GM23338 (cell line): Measurements from ENCODE around the gene CIPC. TPM values are rescaled to one million over a fixed set of nuclear protein-coding genes. Genes with fewer than 3 reads are reported as not detected.

Experiments used
- ATAC-seq: fragments of 200-7000 bp; cut with Tn5 transposase; 3 replicates; pipeline ENCODE4 v1.9.1; 2020
- DNase-seq: peaks from one replicate; pipeline ENCODE4 v3.0.0-alpha.2; 2015; ENCODE audit warnings: low spot score
- H2AFZ ChIP-seq: fragments of 200-600 bp; sonication (generic); 2 replicates; pipeline ENCODE4 v1.8.0; 2016; ENCODE audit warnings: antibody characterized with exemption, mild to moderate bottlenecking, moderate library complexity
- H3F3A ChIP-seq: fragments of 200-600 bp; sonication (generic); replicated peaks from 2 replicates; pipeline ENCODE4 v1.8.0; 2017; ENCODE audit warnings: antibody characterized with exemption, mixed run types, low read depth
- H3K27ac ChIP-seq: fragments of 200-600 bp; sonication (generic); 2 replicates; pipeline ENCODE4 v1.6.1; 2016; ENCODE audit warnings: low read depth
- H3K27me3 ChIP-seq: fragments of 200-600 bp; sonication (generic); 2 replicates; pipeline ENCODE4 v1.8.0; 2016; ENCODE audit warnings: mild to moderate bottlenecking, mixed run types, moderate library complexity; ENCODE audit not compliant: insufficient read depth
- H3K36me3 ChIP-seq: fragments of 200-600 bp; sonication (generic); 2 replicates; pipeline ENCODE4 v1.8.0; 2016; ENCODE audit warnings: mild to moderate bottlenecking; ENCODE audit not compliant: insufficient read depth
- H3K4me1 ChIP-seq: fragments of 200-600 bp; sonication (generic); 2 replicates; pipeline ENCODE4 v1.8.0; 2016; ENCODE audit warnings: mild to moderate bottlenecking, moderate library complexity; ENCODE audit not compliant: insufficient read depth
- H3K4me2 ChIP-seq: fragments of 200-600 bp; sonication (generic); 2 replicates; pipeline ENCODE4 v1.7.1; 2017; ENCODE audit warnings: mixed run types
- H3K4me3 ChIP-seq: fragments of 200-600 bp; sonication (generic); 2 replicates; pipeline ENCODE4 v1.6.1; 2016; ENCODE audit warnings: mixed run types
- H3K79me2 ChIP-seq: fragments of 200-600 bp; sonication (generic); replicated peaks from 2 replicates; pipeline ENCODE4 v1.8.0; 2017; ENCODE audit warnings: mild to moderate bottlenecking; ENCODE audit not compliant: insufficient read depth
- H3K9me2 ChIP-seq: fragments of 200-600 bp; sonication (generic); 2 replicates; pipeline ENCODE4 v1.8.0; 2017; ENCODE audit not compliant: insufficient read depth
- H4K20me1 ChIP-seq: fragments of 200-600 bp; sonication (generic); replicated peaks from 2 replicates; pipeline ENCODE4 v1.8.0; 2017; ENCODE audit warnings: mild to moderate bottlenecking; ENCODE audit not compliant: insufficient read depth
- H3K27ac Mint-ChIP-seq: 2 replicates; pipeline ENCODE4 v1.8.0; 2020; ENCODE audit warnings: inconsistent platforms, mild to moderate bottlenecking, moderate library complexity, mixed read lengths
- H3K27me3 Mint-ChIP-seq: 3 replicates; pipeline ENCODE4 v1.8.0; 2022; ENCODE audit warnings: low read depth, mild to moderate bottlenecking, moderate library complexity, mixed read lengths, inconsistent platforms; ENCODE audit not compliant: insufficient read depth, poor library complexity
- H3K36me3 Mint-ChIP-seq: 3 replicates; pipeline ENCODE4 v1.8.0; 2021; ENCODE audit warnings: low read depth, mild to moderate bottlenecking, inconsistent platforms, moderate library complexity, mixed read lengths
- H3K4me1 Mint-ChIP-seq: 3 replicates; pipeline ENCODE4 v1.8.0; 2020; ENCODE audit warnings: mild to moderate bottlenecking, inconsistent platforms, mixed read lengths
- H3K4me3 Mint-ChIP-seq: 3 replicates; pipeline ENCODE4 v1.8.0; 2021; ENCODE audit warnings: moderate library complexity, mild to moderate bottlenecking, inconsistent platforms, mixed read lengths
- H3K9me3 Mint-ChIP-seq: 3 replicates; pipeline ENCODE4 v1.8.0; 2020; ENCODE audit warnings: moderate library complexity, mild to moderate bottlenecking, inconsistent platforms, mixed read lengths
- CREB1 ChIP-seq: fragments of 250-450 bp; sonication (Bioruptor Pico); IDR thresholded peaks from 2 replicates; pipeline ENCODE4 v1.5.0; 2020; ENCODE audit warnings: low read depth, mild to moderate bottlenecking, moderate library complexity
- EZH2 ChIP-seq: fragments of 200-600 bp; sonication (generic); IDR thresholded peaks from one replicate; pipeline ENCODE4 v1.8.0; 2017; ENCODE audit warnings: antibody characterized with exemption, mild to moderate bottlenecking, low read depth; ENCODE audit not compliant: unreplicated experiment
- JUNB ChIP-seq: IDR thresholded peaks from one replicate; pipeline ENCODE4 v1.6.1; 2016; ENCODE audit warnings: antibody characterized with exemption; ENCODE audit not compliant: unreplicated experiment
- NANOG ChIP-seq: IDR thresholded peaks from 2 replicates; pipeline ENCODE4 v1.6.1; 2016; ENCODE audit warnings: antibody characterized with exemption, borderline replicate concordance
- POLR2AphosphoS5 ChIP-seq: IDR thresholded peaks from 2 replicates; pipeline ENCODE4 v1.6.1; 2016; ENCODE audit warnings: antibody characterized with exemption, low read depth
- STAT1 ChIP-seq: IDR thresholded peaks from one replicate; pipeline ENCODE4 v1.6.1; 2016; ENCODE audit warnings: antibody characterized with exemption; ENCODE audit not compliant: unreplicated experiment
- ZNF114 ChIP-seq: fragments of 250-450 bp; sonication (Bioruptor Pico); IDR thresholded peaks from 2 replicates; pipeline ENCODE4 v1.5.0; 2020; ENCODE audit warnings: mild to moderate bottlenecking, moderate library complexity
- ZNF331 ChIP-seq: fragments of 250-450 bp; sonication (Bioruptor Pico); IDR thresholded peaks from 2 replicates; pipeline ENCODE4 v1.5.0; 2020; ENCODE audit warnings: low read depth, mild to moderate bottlenecking, moderate library complexity
- long read RNA-seq: library from polyadenylated mRNA; unstranded; transcript quantifications from one replicate; pipeline ENCODE4 v2.0.0, GENCODE V29; 2020; ENCODE audit not compliant: unreplicated experiment
- polyA plus RNA-seq: library from polyadenylated mRNA; unstranded; fragments of >200 nt; fragmentation: Nextera tagmentation; extraction: Ambion mirVana; gene quantifications from 2 replicates; pipeline ENCODE4 v1.2.1, GENCODE V29; 2016
- total RNA-seq: library from RNA; depleted of rRNA; stranded (reverse); fragments of >200 nt; shearing (Covaris generic); gene quantifications from 2 replicates; pipeline ENCODE4 v1.2.3, GENCODE V29; 2014; rRNA removed
- TF ChIP-seq, protein P1 (sequence below): IDR thresholded peaks from one replicate; pipeline ENCODE4 v1.6.1; 2018; ENCODE audit warnings: antibody characterized with exemption; ENCODE audit not compliant: unreplicated experiment
- TF ChIP-seq, protein P2 (sequence below): IDR thresholded peaks from 2 replicates; pipeline ENCODE4 v1.6.1; 2016; ENCODE audit warnings: antibody characterized with exemption
- TF ChIP-seq, protein P3 (sequence below), 2 experiments: fragments of 200-600 bp in 1 of 2; sonication (generic) in 1 of 2; conservative IDR thresholded peaks; 2 replicates each; pipeline versions ENCODE4 v1.5.1 to v1.6.1; 2016 to 2017; ENCODE audit warnings: antibody characterized with exemption in 2 of 2, low read depth in 2 of 2, mild to moderate bottlenecking in 2 of 2, moderate library complexity in 1 of 2

The CIPC gene, protein sequence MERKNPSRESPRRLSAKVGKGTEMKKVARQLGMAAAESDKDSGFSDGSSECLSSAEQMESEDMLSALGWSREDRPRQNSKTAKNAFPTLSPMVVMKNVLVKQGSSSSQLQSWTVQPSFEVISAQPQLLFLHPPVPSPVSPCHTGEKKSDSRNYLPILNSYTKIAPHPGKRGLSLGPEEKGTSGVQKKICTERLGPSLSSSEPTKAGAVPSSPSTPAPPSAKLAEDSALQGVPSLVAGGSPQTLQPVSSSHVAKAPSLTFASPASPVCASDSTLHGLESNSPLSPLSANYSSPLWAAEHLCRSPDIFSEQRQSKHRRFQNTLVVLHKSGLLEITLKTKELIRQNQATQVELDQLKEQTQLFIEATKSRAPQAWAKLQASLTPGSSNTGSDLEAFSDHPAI
- total RNA-seq = 33.7 and 36.9 TPM in 2 replicates
- polyA plus RNA-seq = 7.3 and 8.1 TPM in 2 replicates
- long read RNA-seq, full-length matches to known transcripts = 3 of 3 reads
- long read RNA-seq, partial matches to known transcripts = 0 of 3 reads
- long read RNA-seq, other reads (novel, unspliced or antisense) = 0 of 3 reads

DNA sequence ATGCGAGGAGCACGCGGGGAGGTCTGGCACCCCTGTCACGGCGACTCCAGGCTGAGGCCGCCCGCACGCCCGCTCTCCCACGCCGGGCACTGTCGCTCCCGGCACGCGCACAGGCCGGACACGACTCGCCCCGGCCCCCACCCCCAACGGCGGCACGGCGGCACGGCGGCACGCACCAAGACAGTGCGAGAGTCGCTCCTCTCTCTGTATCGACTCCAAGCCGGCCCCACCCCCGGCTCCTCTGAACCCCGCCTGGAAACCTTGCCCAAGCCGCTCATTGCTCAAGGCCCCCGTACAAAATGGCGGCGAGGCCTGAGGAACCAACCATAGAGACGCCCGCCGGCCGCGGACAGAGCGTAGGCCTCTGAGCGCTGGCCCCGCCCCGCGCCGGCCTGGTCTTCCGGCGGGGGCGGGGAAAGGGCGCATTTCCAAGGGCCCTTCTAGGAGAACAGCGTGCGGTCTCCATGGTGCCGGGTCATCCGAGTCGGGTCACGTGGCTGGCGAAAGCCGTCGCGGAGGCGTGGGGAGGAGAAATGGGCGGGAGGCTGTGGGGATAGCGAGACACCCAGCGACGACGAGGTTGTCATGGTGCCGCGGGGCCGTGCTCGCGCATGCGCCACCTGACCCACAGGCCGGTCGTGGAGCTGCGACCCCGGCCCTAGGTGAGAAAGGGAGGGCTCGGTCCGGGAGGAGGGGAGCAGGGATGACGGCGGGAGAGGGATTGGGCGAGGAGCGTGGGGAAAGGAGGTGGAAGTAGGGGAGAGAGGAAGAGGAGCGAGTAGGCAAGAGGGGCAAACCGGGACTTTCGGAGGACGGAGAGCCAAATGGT, at the start of gene CIPC:
Gene CIPC (plus strand): TSS at position 559 of the 829 bp plus-strand sequence. CDS start 7,451 bp downstream, outside the sequence.
- no peaks in the 10 kb centered on the region for H3K9me2 ChIP-seq
- H3K4me3 ChIP-seq = peak within 1 kb of the TSS; percentile 85
- H3K4me2 ChIP-seq = peak within 1 kb of the TSS; percentile 91
- no peaks in the 10 kb centered on the region for H3K36me3 ChIP-seq
- H3K27ac Mint-ChIP-seq = peak within 1 kb of the TSS; percentile 94
- H3K4me1 Mint-ChIP-seq = peaks cover 37% of the 10 kb centered on the region
- ATAC-seq (peak; percentile 88), DNase-seq (peak; percentile 99)
- H3K4me1 ChIP-seq = peaks cover 27% of the 10 kb centered on the region
- no peaks in the 10 kb centered on the region; the same call in 2 of the 3 replicates for H3K9me3 Mint-ChIP-seq
- no peaks in the 10 kb centered on the region for H3K27me3 ChIP-seq
- peak within 1 kb of the TSS; percentile 88 for H3K27ac ChIP-seq
- peak within 1 kb of the TSS; percentile 61 for H2AFZ ChIP-seq
- H3K36me3 Mint-ChIP-seq = no peaks in the 10 kb centered on the region
- peaks cover 3% of the 10 kb centered on the region; the same call in 1 of the 2 replicates for H4K20me1 ChIP-seq
- H3K79me2 ChIP-seq = peaks cover 55% of the 10 kb centered on the region
- peaks cover 8% of the 10 kb centered on the region for H3K27me3 Mint-ChIP-seq
- H3F3A ChIP-seq = peaks cover 7% of the 10 kb centered on the region; the same call in 1 of the 2 replicates
- peak within 1 kb of the TSS; percentile 87 for H3K4me3 Mint-ChIP-seq
- TF ChIP-seq, protein P1, sequence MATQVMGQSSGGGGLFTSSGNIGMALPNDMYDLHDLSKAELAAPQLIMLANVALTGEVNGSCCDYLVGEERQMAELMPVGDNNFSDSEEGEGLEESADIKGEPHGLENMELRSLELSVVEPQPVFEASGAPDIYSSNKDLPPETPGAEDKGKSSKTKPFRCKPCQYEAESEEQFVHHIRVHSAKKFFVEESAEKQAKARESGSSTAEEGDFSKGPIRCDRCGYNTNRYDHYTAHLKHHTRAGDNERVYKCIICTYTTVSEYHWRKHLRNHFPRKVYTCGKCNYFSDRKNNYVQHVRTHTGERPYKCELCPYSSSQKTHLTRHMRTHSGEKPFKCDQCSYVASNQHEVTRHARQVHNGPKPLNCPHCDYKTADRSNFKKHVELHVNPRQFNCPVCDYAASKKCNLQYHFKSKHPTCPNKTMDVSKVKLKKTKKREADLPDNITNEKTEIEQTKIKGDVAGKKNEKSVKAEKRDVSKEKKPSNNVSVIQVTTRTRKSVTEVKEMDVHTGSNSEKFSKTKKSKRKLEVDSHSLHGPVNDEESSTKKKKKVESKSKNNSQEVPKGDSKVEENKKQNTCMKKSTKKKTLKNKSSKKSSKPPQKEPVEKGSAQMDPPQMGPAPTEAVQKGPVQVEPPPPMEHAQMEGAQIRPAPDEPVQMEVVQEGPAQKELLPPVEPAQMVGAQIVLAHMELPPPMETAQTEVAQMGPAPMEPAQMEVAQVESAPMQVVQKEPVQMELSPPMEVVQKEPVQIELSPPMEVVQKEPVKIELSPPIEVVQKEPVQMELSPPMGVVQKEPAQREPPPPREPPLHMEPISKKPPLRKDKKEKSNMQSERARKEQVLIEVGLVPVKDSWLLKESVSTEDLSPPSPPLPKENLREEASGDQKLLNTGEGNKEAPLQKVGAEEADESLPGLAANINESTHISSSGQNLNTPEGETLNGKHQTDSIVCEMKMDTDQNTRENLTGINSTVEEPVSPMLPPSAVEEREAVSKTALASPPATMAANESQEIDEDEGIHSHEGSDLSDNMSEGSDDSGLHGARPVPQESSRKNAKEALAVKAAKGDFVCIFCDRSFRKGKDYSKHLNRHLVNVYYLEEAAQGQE = no peak
- TF ChIP-seq JUNB (no peak), EZH2 (no peak), NANOG (no peak), ZNF331 (CRISPR knock-in tag) (no peak), STAT1 (no peak), ZNF114 (CRISPR knock-in tag) (no peak), CREB1 (CRISPR knock-in tag) (peak; percentile 79), POLR2AphosphoS5 (peak; percentile 69)
- TF ChIP-seq, protein P2, sequence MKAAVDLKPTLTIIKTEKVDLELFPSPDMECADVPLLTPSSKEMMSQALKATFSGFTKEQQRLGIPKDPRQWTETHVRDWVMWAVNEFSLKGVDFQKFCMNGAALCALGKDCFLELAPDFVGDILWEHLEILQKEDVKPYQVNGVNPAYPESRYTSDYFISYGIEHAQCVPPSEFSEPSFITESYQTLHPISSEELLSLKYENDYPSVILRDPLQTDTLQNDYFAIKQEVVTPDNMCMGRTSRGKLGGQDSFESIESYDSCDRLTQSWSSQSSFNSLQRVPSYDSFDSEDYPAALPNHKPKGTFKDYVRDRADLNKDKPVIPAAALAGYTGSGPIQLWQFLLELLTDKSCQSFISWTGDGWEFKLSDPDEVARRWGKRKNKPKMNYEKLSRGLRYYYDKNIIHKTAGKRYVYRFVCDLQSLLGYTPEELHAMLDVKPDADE = peak; percentile 61; the same call in 1 of the 2 replicates
- TF ChIP-seq, protein P3, sequence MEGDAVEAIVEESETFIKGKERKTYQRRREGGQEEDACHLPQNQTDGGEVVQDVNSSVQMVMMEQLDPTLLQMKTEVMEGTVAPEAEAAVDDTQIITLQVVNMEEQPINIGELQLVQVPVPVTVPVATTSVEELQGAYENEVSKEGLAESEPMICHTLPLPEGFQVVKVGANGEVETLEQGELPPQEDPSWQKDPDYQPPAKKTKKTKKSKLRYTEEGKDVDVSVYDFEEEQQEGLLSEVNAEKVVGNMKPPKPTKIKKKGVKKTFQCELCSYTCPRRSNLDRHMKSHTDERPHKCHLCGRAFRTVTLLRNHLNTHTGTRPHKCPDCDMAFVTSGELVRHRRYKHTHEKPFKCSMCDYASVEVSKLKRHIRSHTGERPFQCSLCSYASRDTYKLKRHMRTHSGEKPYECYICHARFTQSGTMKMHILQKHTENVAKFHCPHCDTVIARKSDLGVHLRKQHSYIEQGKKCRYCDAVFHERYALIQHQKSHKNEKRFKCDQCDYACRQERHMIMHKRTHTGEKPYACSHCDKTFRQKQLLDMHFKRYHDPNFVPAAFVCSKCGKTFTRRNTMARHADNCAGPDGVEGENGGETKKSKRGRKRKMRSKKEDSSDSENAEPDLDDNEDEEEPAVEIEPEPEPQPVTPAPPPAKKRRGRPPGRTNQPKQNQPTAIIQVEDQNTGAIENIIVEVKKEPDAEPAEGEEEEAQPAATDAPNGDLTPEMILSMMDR (conservative IDR thresholded peaks at IDR 0.05; ENCODE audit: low read depth in 2 of 2) = no peak
